Fibroblast of peridontal ligament (primary cell): ENCODE results near the gene FHOD3.

Experiments
- DNase-seq: peaks from one replicate; pipeline ENCODE4 v3.0.0-alpha.2; 2010; ENCODE audit errors: extremely low read depth

Gene FHOD3

DNA sequence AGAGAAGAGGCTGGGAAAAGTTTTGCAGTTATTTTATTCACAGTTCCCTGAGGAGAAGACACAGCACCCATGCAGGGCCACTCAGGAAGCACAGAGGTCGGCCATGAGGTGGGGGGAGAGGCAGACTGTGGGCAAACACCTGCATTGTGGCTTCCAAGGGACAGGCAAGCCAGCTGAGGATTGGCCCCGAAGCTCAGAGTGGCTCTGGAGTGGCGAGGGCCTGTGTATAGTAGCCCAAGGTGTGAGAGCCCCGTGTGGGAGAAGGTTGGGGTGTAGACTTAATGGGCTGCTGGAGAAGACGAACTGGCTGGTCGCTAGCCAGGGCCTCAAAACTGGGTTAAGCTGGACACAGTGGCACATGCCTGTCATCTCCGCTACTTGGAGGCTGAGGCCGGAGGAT, 218.7 kb downstream of the FHOD3 start:
- no peak for DNase-seq

DNA sequence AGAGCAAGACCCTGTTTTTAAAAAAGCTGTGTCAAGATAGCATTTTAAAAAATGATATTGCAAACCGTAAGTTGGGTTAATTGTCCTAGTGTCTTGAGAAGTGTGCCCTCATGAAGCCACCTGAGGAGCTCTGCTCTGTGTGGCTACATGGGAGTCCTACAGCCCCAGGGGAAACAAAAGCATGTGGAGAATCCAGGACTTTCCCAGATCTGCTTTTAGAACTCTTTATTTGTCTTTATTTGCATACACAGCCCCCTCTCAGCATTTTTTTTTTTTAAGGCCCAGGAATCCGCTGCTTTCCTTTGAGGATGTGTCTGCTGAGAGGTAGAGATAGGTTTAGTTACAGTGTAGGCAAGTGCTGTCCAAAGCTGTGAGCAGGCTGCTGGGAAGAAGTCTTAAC, 219.2 kb downstream of the FHOD3 start:
- no peak for DNase-seq

- no peak for DNase-seq
Observed at GRCh38 chr18:36518839-36519238, 221.3 kb downstream of the FHOD3 start.

GRCh38 chr18:36519358-36519757, 221.8 kb downstream of the FHOD3 start:
- peak; percentile 47 for DNase-seq

DNA sequence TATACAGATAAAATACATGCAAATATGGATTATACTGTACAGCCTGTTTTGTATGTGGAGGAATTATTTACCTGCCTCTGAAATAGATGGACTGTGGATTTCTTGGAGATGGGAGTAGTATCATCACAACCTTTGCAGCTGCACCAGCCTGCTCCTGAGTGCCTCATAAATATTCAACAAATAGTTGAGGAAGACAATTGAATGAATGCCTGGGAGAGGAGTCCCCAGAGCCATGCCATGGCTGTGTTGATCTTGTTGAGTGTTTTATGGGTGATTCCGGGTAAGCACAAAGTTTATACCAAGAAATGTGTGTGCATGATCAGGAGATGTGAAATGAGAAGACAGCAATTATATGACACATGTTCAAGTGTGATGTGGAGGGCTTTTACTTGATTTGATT, 225.0 kb downstream of the FHOD3 start:
- no peak for DNase-seq

GRCh38 chr18:36525913-36526312, 228.4 kb downstream of the FHOD3 start:
- DNase-seq: no peak

GRCh38 chr18:36526611-36527010, 229.1 kb downstream of the FHOD3 start:
- DNase-seq: peak; percentile 37

DNA sequence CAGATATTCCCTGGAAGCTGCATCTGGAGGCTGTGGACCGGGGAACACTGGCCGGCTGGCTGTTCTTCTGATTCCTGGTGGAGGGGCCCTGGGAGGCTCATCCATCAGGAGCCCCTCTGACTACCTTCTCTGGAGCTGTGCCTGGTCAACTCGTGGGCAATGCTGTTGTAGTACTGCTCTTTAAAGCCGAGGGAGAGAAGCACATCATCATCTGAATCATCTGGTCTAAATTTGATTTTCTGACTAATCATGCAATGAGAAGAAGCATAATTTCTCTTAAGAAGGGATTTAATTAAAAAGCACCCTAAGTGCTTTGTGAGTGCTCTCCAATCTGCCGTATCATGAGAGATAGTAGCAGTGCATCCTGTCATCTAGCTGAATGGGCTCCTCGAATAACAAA, 229.5 kb downstream of the FHOD3 start:
- no peak for DNase-seq

GRCh38 chr18:36527740-36528455, 230.4 kb downstream of the FHOD3 start:
- DNase-seq: no peak

- no peak for DNase-seq
Observed at GRCh38 chr18:36529747-36530146, 232.2 kb downstream of the FHOD3 start.

GRCh38 chr18:36530676-36531405, 233.3 kb downstream of the FHOD3 start:
- DNase-seq: no peak

DNA sequence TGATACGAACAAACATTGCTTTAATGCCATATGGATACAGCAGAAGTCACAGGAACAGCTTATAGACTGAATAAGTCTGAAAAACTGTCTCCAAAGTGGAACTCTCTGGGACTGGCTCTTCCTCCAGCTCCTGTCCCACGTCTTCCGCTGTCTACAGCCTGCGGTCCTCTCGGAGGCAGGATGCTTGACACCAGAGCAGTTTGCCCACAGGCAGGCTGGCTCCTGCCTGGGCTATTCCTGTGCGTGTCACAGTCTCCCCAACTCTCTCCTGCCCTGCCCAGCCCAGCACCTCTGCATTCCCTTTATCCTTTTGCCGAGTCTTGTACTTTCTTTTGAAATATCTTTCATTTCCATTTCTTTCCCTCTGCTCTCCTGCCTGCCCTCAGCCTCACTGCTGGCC, 234.1 kb downstream of the FHOD3 start:
- no peak for DNase-seq

DNA sequence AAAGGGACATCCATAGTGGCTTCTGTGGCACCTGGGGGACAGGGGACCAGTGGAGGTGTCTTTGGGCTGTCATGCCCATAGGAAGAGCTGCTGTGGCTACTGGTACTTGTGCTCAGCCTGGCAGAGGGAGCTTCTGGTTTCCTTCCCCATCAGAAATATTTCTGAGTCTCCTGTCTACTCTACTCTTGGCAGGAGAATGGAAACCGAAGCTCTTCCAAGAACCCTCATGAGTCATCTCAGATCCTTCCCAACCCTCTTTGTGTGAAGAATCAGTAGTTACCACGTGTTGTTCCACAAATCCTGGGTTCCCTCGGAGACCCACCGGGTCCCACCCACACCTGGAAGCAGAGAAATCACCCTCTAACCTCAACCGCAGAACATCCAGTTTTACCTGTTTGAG, 234.9 kb downstream of the FHOD3 start:
- peak; percentile 91 for DNase-seq

GRCh38 chr18:36532815-36533214, 235.3 kb downstream of the FHOD3 start:
- no peak for DNase-seq

DNA sequence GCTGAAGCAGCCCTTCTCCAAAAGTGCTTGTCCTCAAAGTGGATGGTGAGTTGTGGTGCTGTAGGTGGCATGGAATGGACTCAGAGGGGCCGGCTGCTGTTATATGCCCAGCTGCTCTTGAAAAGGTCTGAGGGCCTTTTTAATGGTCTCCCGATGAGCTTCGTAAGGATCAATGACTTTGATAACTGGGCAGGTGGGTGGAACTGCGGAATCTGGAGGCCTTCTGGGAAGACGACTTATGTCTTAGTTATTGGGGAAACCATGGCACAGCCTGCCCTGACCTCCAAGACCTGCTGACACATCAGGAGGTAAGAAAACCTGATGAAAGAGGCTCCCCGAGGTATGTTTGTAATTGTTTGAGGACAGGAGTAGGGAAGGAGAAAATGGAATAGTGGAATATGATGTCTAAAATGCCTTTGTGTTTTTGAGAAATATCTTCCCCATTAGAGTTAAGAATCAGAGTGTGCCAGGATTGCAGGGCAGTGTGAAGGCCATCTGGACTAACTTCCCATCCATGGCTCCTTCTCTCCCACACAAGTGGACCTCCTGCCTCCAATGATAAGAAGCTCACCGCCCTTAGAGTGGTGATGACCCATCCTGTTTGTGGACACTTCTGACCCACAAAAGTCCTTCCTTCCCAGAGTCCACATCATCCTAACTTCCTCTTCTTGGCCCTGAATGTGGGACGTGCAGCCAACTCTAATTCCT, 236.1 kb downstream of the FHOD3 start:
- no peak for DNase-seq

DNA sequence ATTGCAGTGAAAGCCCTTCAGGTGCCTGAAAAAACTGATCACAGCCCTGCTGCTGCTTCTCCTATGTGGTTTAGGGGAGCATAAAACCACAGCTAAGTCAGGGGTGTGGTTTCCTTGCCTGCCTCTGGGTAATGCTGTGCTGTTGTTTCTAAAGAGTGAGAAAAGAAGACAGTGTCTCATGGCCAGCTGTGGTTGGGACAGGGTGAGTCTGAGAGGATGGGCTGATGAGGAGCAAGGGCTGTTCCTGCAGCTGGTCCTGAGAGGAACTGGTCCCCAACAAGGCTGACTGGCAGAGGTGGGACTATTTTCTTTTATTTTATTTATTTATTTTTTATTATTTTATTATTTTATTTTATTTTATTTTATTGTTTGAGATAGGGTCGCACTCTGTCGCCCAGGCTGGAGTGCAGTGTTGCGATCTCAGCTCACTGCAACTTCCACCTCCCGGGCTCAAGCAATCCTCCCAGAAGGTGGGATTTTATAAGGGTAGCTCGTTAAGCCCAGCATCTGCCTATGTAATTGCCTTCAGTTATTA, 236.7 kb downstream of the FHOD3 start:
- no peak for DNase-seq

- DNase-seq: no peak
Observed at GRCh38 chr18:36535202-36535935, 237.9 kb downstream of the FHOD3 start.

DNA sequence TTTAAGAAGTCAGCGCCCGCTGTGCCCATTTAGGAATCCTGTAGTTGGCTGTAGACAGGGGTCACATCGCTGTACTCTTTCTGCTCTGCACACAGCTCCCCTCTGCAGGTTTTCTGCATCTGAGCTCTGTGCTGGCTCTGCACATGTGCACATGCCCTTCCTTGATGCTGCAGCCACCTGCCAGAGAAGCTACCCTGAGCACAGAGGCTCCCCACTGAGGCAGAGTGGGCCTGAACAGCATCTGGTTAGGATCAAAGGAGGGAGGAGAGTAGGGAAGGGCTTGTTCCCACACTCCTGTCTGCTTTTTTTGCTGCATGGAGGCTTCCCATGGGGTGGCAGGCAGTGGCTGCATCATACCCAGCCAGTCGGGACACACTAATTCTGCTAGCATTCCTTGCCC, 238.9 kb downstream of the FHOD3 start:
- no peak for DNase-seq

DNA sequence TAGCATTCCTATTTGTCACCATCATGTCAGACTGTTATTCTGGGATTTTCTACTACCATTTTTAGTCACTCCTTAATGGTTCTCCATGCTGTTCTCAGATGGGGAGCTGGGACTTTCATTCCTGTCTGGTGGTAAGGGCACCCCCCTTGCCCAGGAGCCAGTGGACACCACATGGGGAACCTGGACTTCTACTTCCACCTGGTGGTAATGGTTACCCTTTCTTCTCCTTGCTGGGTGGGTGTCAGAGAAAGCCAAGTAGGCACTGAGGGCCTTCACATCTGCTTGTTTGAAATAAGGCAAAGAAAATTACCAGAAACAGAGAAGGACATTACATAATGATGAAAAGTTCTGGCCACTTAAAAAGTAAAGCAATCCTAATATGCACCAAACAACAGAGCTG, 239.8 kb downstream of the FHOD3 start:
- DNase-seq: no peak

- DNase-seq: peak; percentile 35
Observed at GRCh38 chr18:36539674-36540231, 242.2 kb downstream of the FHOD3 start.

- no peak for DNase-seq
Observed at GRCh38 chr18:36543030-36543429, 245.5 kb downstream of the FHOD3 start.
